HCT116 (cell line): ENCODE measurements around the gene PCCA. TPM values are rescaled to one million over a fixed set of nuclear protein-coding genes. Genes with fewer than 3 reads are reported as not detected.
"Not testable (repeated sequence)": the region's sequence is repeated elsewhere in the genome, so short reads cannot be mapped to it uniquely, and the experiment has no call there.

Source experiments
- ATAC-seq: fragments of 200-7000 bp; cut with Tn5 transposase; 2 replicates; pipeline ENCODE4 v1.9.1; 2020; ENCODE audit warnings: mild to moderate bottlenecking, moderate library complexity
- BruUV-seq: library from RNA; stranded (reverse); fragments of 400-500 nt; replicated peaks from 2 replicates; lab custom pipeline; 2021; lab: Mats Ljungman, UMichigan
- CTCF ChIA-PET: fragments of 300-600 bp; sonication (Branson Sonifier 250); formaldehyde crosslinking; loops from one replicate; lab custom pipeline; 2021; ENCODE audit warnings: antibody characterized with exemption; lab: Charles Lee
- POLR2A ChIA-PET: fragments of 300-600, 350-600 bp; sonication (Branson Sonifier 250); formaldehyde crosslinking; loops from one replicate; lab custom pipeline; 2021; ENCODE audit warnings: antibody characterized with exemption; lab: Charles Lee
- RAD21 ChIA-PET, 2 experiments: fragments of 300-600 bp; sonication (Branson Sonifier 250); formaldehyde crosslinking; loops; one replicate each; lab custom pipeline; 2023; ENCODE audit warnings: low total read pairs in 2 of 2; ENCODE audit not compliant: uncharacterized antibody in 2 of 2, unreplicated experiment in 2 of 2, low non-redundant PET in 1 of 2; lab: Charles Lee
- DNase-seq: peaks from one replicate; pipeline ENCODE4 v3.0.0-alpha.2; 2010; ENCODE audit warnings: low read depth, low spot score
- H2AFZ ChIP-seq: fragments of 200-600 bp; shearing (Covaris generic), sonication (generic); 2 replicates; pipeline ENCODE4 v1.6.1; 2017; ENCODE audit warnings: low read depth, mixed run types, mixed read lengths, antibody characterized with exemption, low read length; ENCODE audit not compliant: poor library complexity, severe bottlenecking
- H3K27ac ChIP-seq: 2 replicates; pipeline ENCODE4 v1.5.1; 2012; ENCODE audit warnings: low read depth, low read length
- H3K27me3 ChIP-seq: fragments of 200-600 bp; sonication (generic); 2 replicates; pipeline ENCODE4 v1.6.1; 2016; ENCODE audit warnings: mixed run types, low read length, mixed read lengths; ENCODE audit not compliant: insufficient read depth
- H3K36me3 ChIP-seq, 2 experiments: fragments of 200-500 bp in 1 of 2; fragments of 200-600 bp in 1 of 2; sonication (Bioruptor generic) in 1 of 2; sonication (generic) in 1 of 2; 2 replicates each; pipeline versions ENCODE4 v1.5.1 to v1.6.1; 2014 to 2016; ENCODE audit warnings: low read length in 2 of 2, inconsistent platforms in 1 of 2, mixed read lengths in 1 of 2, mixed run types in 1 of 2; ENCODE audit not compliant: insufficient read depth in 2 of 2, control insufficient read depth in 1 of 2
- H3K4me1 ChIP-seq, 2 experiments: fragments of 200-600 bp in 1 of 2; sonication (generic) in 1 of 2; 2 replicates each; pipeline versions ENCODE4 v1.5.1 to v1.6.1; 2012 to 2017; ENCODE audit warnings: low read length in 2 of 2, inconsistent platforms in 1 of 2, mild to moderate bottlenecking in 1 of 2, mixed read lengths in 1 of 2, mixed run types in 1 of 2, moderate library complexity in 1 of 2; ENCODE audit not compliant: insufficient read depth in 2 of 2, control insufficient read depth in 1 of 2
- H3K4me2 ChIP-seq: fragments of 200-600 bp; sonication (generic); 2 replicates; pipeline ENCODE4 v1.6.1; 2017; ENCODE audit warnings: mixed run types, low read length, mixed read lengths
- H3K4me3 ChIP-seq, 2 experiments: fragments of 200-600 bp in 1 of 2; sonication (generic) in 1 of 2; replicated peaks in 1 of 2; 2 replicates each; pipeline ENCODE4 v1.5.1; 2011 to 2016; ENCODE audit warnings: low read length in 2 of 2, control low read depth in 1 of 2, low read depth in 1 of 2, mild to moderate bottlenecking in 1 of 2, mixed read lengths in 1 of 2, mixed run types in 1 of 2
- H3K79me2 ChIP-seq: fragments of 200-600 bp; sonication (generic); 2 replicates; pipeline ENCODE4 v1.6.1; 2017; ENCODE audit warnings: mild to moderate bottlenecking, mixed run types, low read length, moderate library complexity, mixed read lengths; ENCODE audit not compliant: insufficient read depth
- H3K9ac ChIP-seq: fragments of 200-600 bp; sonication (generic); 2 replicates; pipeline ENCODE4 v1.6.1; 2016; ENCODE audit warnings: low read length, mixed read lengths
- H3K9me2 ChIP-seq: fragments of 200-600 bp; sonication (generic), shearing (Covaris generic); 2 replicates; pipeline ENCODE4 v1.6.1; 2017; ENCODE audit warnings: mixed run types, mild to moderate bottlenecking, moderate library complexity; ENCODE audit not compliant: insufficient read depth
- H3K9me3 ChIP-seq, 2 experiments: fragments of 200-500 bp in 1 of 2; fragments of 200-600 bp in 1 of 2; sonication (Bioruptor generic) in 1 of 2; sonication (generic) in 1 of 2; 2 replicates each; pipeline ENCODE4 v1.6.1; 2014 to 2017; ENCODE audit warnings: low read length in 2 of 2, mixed read lengths in 2 of 2, inconsistent platforms in 1 of 2, low read depth in 1 of 2, mild to moderate bottlenecking in 1 of 2, mixed run types in 1 of 2, moderate library complexity in 1 of 2; ENCODE audit not compliant: control insufficient read depth in 1 of 2, insufficient read depth in 1 of 2
- H4K20me1 ChIP-seq: fragments of 200-600 bp; sonication (generic), shearing (Covaris generic); 2 replicates; pipeline ENCODE4 v1.6.1; 2017; ENCODE audit warnings: mixed run types, mild to moderate bottlenecking, moderate library complexity; ENCODE audit not compliant: insufficient read depth
- CEBPB ChIP-seq: IDR thresholded peaks from 2 replicates; pipeline ENCODE4 v1.6.1; 2012; ENCODE audit warnings: low read depth
- FOSL1 ChIP-seq: IDR thresholded peaks from 2 replicates; pipeline ENCODE4 v1.6.1; 2012; ENCODE audit warnings: low read depth
- RAD21 ChIP-seq: IDR thresholded peaks from 2 replicates; pipeline ENCODE4 v1.6.1; 2012; ENCODE audit warnings: low read depth, mild to moderate bottlenecking
- YY1 ChIP-seq: IDR thresholded peaks from 2 replicates; pipeline ENCODE4 v1.6.1; 2011; ENCODE audit warnings: low read length, low read depth, moderate library complexity, mild to moderate bottlenecking; ENCODE audit not compliant: insufficient replicate concordance; ENCODE audit errors: extremely low read depth
- ZNF274 ChIP-seq: fragments of 200-500 bp; sonication (Bioruptor generic); IDR thresholded peaks from 2 replicates; pipeline ENCODE4 v1.6.1; 2014; ENCODE audit warnings: mild to moderate bottlenecking, low read depth, low read length, inconsistent platforms
- intact Hi-C: fragments of 100-400 bp; cut with micrococcal nuclease; formaldehyde crosslinking; loops from 2 replicates; pipeline ENCODE4 v1.10.0; 2022
- total RNA-seq: library from RNA; stranded (reverse); gene quantifications from one replicate; pipeline ENCODE4 v1.2.1, GENCODE V29; 2021; ENCODE audit not compliant: unreplicated experiment
- TF ChIP-seq, protein P1 (sequence below), 3 experiments: fragments of 200-600 bp in 1 of 3; sonication (generic) in 1 of 3; IDR thresholded peaks in 2 of 3; conservative IDR thresholded peaks in 1 of 3; 2 replicates each; pipeline ENCODE4 v1.5.1; 2012 to 2017; ENCODE audit warnings: low read depth in 2 of 3, low read length in 2 of 3, antibody characterized with exemption in 1 of 3, borderline replicate concordance in 1 of 3, control low read depth in 1 of 3, mild to moderate bottlenecking in 1 of 3, mixed read lengths in 1 of 3, mixed run types in 1 of 3, moderate library complexity in 1 of 3; ENCODE audit not compliant: insufficient read depth in 1 of 3

PCCA gene
- total RNA-seq, 1 experiment from 2014 or later, result 23.0 TPM

DNA sequence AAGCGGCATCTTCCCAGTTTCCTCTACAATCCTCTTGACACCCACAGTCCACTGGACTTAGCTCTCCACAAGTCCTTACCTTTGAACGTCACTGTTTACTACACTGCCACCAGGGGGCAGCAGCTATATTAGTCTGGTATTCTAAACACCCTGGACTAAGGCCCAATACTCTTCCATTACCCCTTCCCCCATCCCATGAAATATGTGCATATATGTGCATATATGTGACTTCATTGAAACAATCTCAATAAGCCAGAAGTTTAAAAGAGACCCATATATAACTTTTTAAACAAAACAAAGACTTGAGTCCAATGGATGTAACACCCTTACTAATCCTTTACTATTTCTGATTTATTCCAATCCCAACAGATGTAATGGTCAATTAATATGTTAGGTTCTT, 484.2 kb downstream of the PCCA start:
- CTCF ChIA-PET, result interaction anchor here (0.9 to 1.3 kb wide), 10 partner anchors 9 to 918 kb away, joined by 3 to 8 read pairs (median 3); no protein-coding TSS in a partner anchor
- Histone ChIP-seq H3K9me2 (no peaks in the 10 kb centered on the region), H3K4me2 (no peak overlapping the region), H3K36me3 (no peaks in the 10 kb centered on the region), H4K20me1 (no peaks in the 10 kb centered on the region), H3K79me2 (no peaks in the 10 kb centered on the region), H3K4me3 (no peak overlapping the region), H3K9me3 (no peaks in the 10 kb centered on the region), H3K4me1 (no peaks in the 10 kb centered on the region), H2AFZ (no peak overlapping the region), H3K27me3 (no peaks in the 10 kb centered on the region), H3K9ac (no peak overlapping the region), H3K27ac (no peak overlapping the region)
- BruUV-seq, result no TSS peak
- ATAC-seq, result peak; percentile 98
- TF ChIP-seq FOSL1 (no peak), RAD21 (peak; percentile 68), ZNF274 (no peak), CEBPB (no peak), YY1 (no peak)
- TF ChIP-seq, protein P1, sequence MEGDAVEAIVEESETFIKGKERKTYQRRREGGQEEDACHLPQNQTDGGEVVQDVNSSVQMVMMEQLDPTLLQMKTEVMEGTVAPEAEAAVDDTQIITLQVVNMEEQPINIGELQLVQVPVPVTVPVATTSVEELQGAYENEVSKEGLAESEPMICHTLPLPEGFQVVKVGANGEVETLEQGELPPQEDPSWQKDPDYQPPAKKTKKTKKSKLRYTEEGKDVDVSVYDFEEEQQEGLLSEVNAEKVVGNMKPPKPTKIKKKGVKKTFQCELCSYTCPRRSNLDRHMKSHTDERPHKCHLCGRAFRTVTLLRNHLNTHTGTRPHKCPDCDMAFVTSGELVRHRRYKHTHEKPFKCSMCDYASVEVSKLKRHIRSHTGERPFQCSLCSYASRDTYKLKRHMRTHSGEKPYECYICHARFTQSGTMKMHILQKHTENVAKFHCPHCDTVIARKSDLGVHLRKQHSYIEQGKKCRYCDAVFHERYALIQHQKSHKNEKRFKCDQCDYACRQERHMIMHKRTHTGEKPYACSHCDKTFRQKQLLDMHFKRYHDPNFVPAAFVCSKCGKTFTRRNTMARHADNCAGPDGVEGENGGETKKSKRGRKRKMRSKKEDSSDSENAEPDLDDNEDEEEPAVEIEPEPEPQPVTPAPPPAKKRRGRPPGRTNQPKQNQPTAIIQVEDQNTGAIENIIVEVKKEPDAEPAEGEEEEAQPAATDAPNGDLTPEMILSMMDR (IDR thresholded peaks at IDR 0.05 in 2 of 3, conservative IDR thresholded peaks at IDR 0.05 in 1 of 3; ENCODE audit: borderline replicate concordance in 1 of 3, insufficient read depth in 1 of 3, low read depth in 2 of 3, low read length in 2 of 3), result peak; percentile 58 to 81 (median 73); a peak in 5 of 6 replicates
- intact Hi-C loops, result loop anchor here (2.0 kb wide), 1 partner anchor 554 kb away; no protein-coding TSS in a partner anchor
- POLR2A ChIA-PET, result no interaction called here
- RAD21 ChIA-PET, result interaction anchor here in 1 of 2 experiments (1.0 kb wide), 1 partner anchor 555 kb away, joined by 3 read pairs; no protein-coding TSS in a partner anchor
- DNase-seq, result peak; percentile 75

DNA sequence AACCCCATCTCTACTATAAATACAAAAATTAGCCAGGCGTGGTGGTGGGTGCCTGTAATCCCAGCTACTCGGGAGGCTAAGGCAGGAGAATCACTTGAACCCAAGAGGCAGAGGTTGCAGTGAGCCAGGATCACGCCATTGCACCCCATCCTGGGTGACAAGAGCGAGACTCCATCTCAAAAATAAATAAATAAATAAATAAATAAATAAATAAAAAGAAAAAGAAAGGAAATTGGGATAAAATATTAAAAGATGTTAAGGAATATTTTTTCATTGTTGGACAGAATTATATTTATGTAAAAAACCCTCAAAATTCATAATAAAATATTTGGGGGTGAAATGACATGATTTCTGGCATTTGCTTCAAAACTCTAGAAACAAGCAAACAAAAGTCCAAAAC, 488.3 kb downstream of the PCCA start:
- ATAC-seq, intact Hi-C loops, H4K20me1 ChIP-seq, H3K4me2 ChIP-seq, H3K9me3 ChIP-seq, POLR2A ChIA-PET, CTCF ChIA-PET, H3K9me2 ChIP-seq, BruUV-seq, H3K9ac ChIP-seq, RAD21 ChIA-PET, H2AFZ ChIP-seq, H3K79me2 ChIP-seq, H3K27me3 ChIP-seq, H3K4me1 ChIP-seq, H3K27ac ChIP-seq, H3K4me3 ChIP-seq, H3K36me3 ChIP-seq, DNase-seq: not testable (repeated sequence)

Other genes starting within 250 kb of the PCCA start
- gene ZIC5, start 117.3 kb upstream of the PCCA start, total RNA-seq, result 10.3 TPM
- gene ZIC2, start 107.3 kb upstream of the PCCA start, total RNA-seq, result 44.4 TPM